ENCODE data around the gene MDFI.

MDFI gene

GRCh38 chr6:41593839-41594238 is 44.4 kb upstream of the MDFI start:
- H3K4me3 ChIP-seq (ENCODE audit: low read length): no peak overlapping the region
- no peak for TF ChIP-seq CTCF (conservative IDR thresholded peaks at IDR 0.05; ENCODE audit: low read length)
- DNase-seq (ENCODE audit: low read depth): no peak

- TF ChIP-seq CTCF (conservative IDR thresholded peaks at IDR 0.05; ENCODE audit: low read length): no peak
- DNase-seq (ENCODE audit: low read depth): peak; percentile 88
Measured at GRCh38 chr6:41594326-41594725, 43.9 kb upstream of the MDFI start.

GRCh38 chr6:41594766-41595165 is 43.5 kb upstream of the MDFI start:
- no peak for DNase-seq (ENCODE audit: low read depth)
- no peak overlapping the region for H3K4me3 ChIP-seq (ENCODE audit: low read length)
- TF ChIP-seq CTCF (conservative IDR thresholded peaks at IDR 0.05; ENCODE audit: low read length): no peak

More at GRCh38 chr6:41594326-41594725, 43.9 kb upstream of the MDFI start:
- H3K4me3 ChIP-seq (ENCODE audit: low read length): no peak overlapping the region

GRCh38 chr6:41595166-41595565 is 43.1 kb upstream of the MDFI start:
- no peak for DNase-seq (ENCODE audit: low read depth)
- TF ChIP-seq CTCF (conservative IDR thresholded peaks at IDR 0.05; ENCODE audit: low read length): no peak
- H3K4me3 ChIP-seq (ENCODE audit: low read length): no peak overlapping the region

GRCh38 chr6:41596096-41596685 is 42.1 kb upstream of the MDFI start:
- TF ChIP-seq CTCF (conservative IDR thresholded peaks at IDR 0.05; ENCODE audit: low read length): no peak
- H3K4me3 ChIP-seq (ENCODE audit: low read length): no peak overlapping the region
- no peak for DNase-seq (ENCODE audit: low read depth)

GRCh38 chr6:41596807-41597206 is 41.5 kb upstream of the MDFI start:
- no peak for DNase-seq (ENCODE audit: low read depth)
- TF ChIP-seq CTCF (conservative IDR thresholded peaks at IDR 0.05; ENCODE audit: low read length): no peak

GRCh38 chr6:41597246-41598000 is 40.8 kb upstream of the MDFI start:
- no peak for DNase-seq (ENCODE audit: low read depth)

More at GRCh38 chr6:41596807-41597206, 41.5 kb upstream of the MDFI start:
- H3K4me3 ChIP-seq (ENCODE audit: low read length): no peak overlapping the region

More at GRCh38 chr6:41597246-41598000, 40.8 kb upstream of the MDFI start:
- H3K4me3 ChIP-seq (ENCODE audit: low read length): no peak overlapping the region
- no peak for TF ChIP-seq CTCF (conservative IDR thresholded peaks at IDR 0.05; ENCODE audit: low read length)

Measured in AG10803 (cell line).